Measurements from ENCODE around the gene PSME1.

PSME1 gene

DNA sequence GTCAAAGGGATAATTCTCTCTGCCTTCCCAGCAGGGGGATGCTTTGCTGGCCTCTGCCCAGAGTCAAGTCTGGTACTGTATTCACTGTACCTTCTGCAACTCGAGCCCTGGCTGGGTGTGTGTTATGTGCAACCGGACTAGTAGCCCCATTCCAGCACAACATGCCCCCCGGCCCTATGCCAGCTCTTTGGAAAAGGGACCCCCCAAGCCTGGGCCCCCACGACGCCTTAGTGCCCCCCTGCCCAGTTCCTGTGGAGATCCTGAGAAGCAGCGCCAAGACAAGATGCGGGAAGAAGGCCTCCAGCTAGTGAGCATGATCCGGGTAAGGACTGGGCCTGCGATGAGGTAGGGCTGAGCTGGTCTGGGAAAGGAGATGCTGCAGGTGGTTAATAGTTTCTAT lies 14.6 kb downstream of the PSME1 start:
- ATAC-seq (ENCODE audit: low read depth) (no peak), DNase-seq (ENCODE audit: low spot score) (no peak)
- TF ChIP-seq, protein P1, sequence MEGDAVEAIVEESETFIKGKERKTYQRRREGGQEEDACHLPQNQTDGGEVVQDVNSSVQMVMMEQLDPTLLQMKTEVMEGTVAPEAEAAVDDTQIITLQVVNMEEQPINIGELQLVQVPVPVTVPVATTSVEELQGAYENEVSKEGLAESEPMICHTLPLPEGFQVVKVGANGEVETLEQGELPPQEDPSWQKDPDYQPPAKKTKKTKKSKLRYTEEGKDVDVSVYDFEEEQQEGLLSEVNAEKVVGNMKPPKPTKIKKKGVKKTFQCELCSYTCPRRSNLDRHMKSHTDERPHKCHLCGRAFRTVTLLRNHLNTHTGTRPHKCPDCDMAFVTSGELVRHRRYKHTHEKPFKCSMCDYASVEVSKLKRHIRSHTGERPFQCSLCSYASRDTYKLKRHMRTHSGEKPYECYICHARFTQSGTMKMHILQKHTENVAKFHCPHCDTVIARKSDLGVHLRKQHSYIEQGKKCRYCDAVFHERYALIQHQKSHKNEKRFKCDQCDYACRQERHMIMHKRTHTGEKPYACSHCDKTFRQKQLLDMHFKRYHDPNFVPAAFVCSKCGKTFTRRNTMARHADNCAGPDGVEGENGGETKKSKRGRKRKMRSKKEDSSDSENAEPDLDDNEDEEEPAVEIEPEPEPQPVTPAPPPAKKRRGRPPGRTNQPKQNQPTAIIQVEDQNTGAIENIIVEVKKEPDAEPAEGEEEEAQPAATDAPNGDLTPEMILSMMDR (IDR thresholded peaks at IDR 0.05; ENCODE audit: poor library complexity, severe bottlenecking) = no peak
- Histone ChIP-seq H3K9me3 (ENCODE audit: severe bottlenecking) (no peaks in the 10 kb centered on the region), H3K4me1 (ENCODE audit: insufficient read depth, poor library complexity, severe bottlenecking) (peaks cover 2% of the 10 kb centered on the region), H3K27ac (ENCODE audit: poor library complexity, severe bottlenecking) (no peak overlapping the region), H3K36me3 (ENCODE audit: low read depth) (peaks cover 71% of the 10 kb centered on the region), H3K27me3 (ENCODE audit: insufficient read depth, poor library complexity, severe bottlenecking) (no peaks in the 10 kb centered on the region), H3K4me3 (ENCODE audit: severe bottlenecking) (no peak overlapping the region)

DNA sequence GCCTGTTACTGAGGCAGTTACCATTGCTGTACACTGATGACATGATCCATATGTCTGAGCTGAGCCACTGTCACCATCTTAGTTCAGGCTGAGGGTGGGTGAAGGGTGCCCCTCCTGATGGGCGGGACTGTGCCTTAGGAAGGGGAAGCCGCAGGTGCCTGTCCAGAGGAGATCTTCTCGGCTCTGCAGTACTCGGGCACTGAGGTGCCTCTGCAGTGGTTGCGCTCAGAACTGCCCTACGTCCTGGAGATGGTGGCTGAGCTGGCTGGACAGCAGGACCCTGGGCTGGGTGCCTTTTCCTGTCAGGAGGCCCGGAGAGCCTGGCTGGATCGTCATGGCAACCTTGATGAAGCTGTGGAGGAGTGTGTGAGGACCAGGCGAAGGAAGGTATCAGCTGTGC lies 15.0 kb downstream of the PSME1 start:
- no peak for ATAC-seq (ENCODE audit: low read depth)
- no peak for DNase-seq (ENCODE audit: low spot score)
- no peaks in the 10 kb centered on the region for H3K27me3 ChIP-seq (ENCODE audit: insufficient read depth, poor library complexity, severe bottlenecking)
- no peaks in the 10 kb centered on the region for H3K4me1 ChIP-seq (ENCODE audit: insufficient read depth, poor library complexity, severe bottlenecking)
- no peak overlapping the region for H3K27ac ChIP-seq (ENCODE audit: poor library complexity, severe bottlenecking)
- TF ChIP-seq, protein P1 (IDR thresholded peaks at IDR 0.05; ENCODE audit: poor library complexity, severe bottlenecking) = no peak
- H3K36me3 ChIP-seq (ENCODE audit: low read depth) = peaks cover 75% of the 10 kb centered on the region
- no peaks in the 10 kb centered on the region for H3K9me3 ChIP-seq (ENCODE audit: severe bottlenecking)
- H3K4me3 ChIP-seq (ENCODE audit: severe bottlenecking) = no peak overlapping the region

DNA sequence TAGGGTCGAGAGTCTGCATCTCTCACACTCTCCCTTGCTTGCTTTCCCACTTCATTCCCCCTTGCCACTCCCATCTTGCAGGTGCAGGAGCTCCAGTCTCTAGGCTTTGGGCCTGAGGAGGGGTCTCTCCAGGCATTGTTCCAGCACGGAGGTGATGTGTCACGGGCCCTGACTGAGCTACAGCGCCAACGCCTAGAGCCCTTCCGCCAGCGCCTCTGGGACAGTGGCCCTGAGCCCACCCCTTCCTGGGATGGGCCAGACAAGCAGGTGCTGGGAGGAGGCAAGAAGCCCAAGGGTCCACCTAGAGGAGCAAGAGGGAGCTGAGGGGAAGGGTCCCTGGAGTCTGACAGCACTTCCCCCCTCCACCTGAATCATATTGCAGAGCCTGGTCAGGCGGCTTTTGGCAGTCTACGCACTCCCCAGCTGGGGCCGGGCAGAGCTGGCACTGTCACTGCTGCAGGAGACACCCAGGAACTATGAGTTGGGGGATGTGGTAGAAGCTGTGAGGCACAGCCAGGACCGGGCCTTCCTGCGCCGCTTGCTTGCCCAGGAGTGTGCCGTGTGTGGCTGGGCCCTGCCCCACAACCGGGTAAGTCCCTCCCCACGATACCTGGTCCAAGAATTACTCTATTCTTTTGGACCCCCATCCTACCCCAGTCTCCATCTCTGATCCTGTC lies 15.5 kb downstream of the PSME1 start:
- no peak overlapping the region for H3K4me3 ChIP-seq (ENCODE audit: severe bottlenecking)
- DNase-seq (ENCODE audit: low spot score) = no peak
- TF ChIP-seq, protein P1 (IDR thresholded peaks at IDR 0.05; ENCODE audit: poor library complexity, severe bottlenecking) = no peak
- peaks cover 80% of the 10 kb centered on the region for H3K36me3 ChIP-seq (ENCODE audit: low read depth)
- ATAC-seq (ENCODE audit: low read depth) = no peak
- H3K9me3 ChIP-seq (ENCODE audit: severe bottlenecking) = no peaks in the 10 kb centered on the region
- H3K4me1 ChIP-seq (ENCODE audit: insufficient read depth, poor library complexity, severe bottlenecking) = no peaks in the 10 kb centered on the region
- no peaks in the 10 kb centered on the region for H3K27me3 ChIP-seq (ENCODE audit: insufficient read depth, poor library complexity, severe bottlenecking)
- H3K27ac ChIP-seq (ENCODE audit: poor library complexity, severe bottlenecking) = no peak overlapping the region

- Histone ChIP-seq H3K4me1 (ENCODE audit: insufficient read depth, poor library complexity, severe bottlenecking) (no peaks in the 10 kb centered on the region), H3K4me3 (ENCODE audit: severe bottlenecking) (no peak overlapping the region), H3K9me3 (ENCODE audit: severe bottlenecking) (no peaks in the 10 kb centered on the region), H3K27ac (ENCODE audit: poor library complexity, severe bottlenecking) (no peak overlapping the region), H3K36me3 (ENCODE audit: low read depth) (peaks cover 83% of the 10 kb centered on the region), H3K27me3 (ENCODE audit: insufficient read depth, poor library complexity, severe bottlenecking) (no peaks in the 10 kb centered on the region)
- no peak for ATAC-seq (ENCODE audit: low read depth)
- TF ChIP-seq, protein P1 (IDR thresholded peaks at IDR 0.05; ENCODE audit: poor library complexity, severe bottlenecking) = no peak
- DNase-seq (ENCODE audit: low spot score) = no peak
Measured at GRCh38 chr14:24155100-24155499, 19.1 kb downstream of the PSME1 start.

GRCh38 chr14:24156840-24157239 lies 20.8 kb downstream of the PSME1 start:
- H3K27ac ChIP-seq (ENCODE audit: poor library complexity, severe bottlenecking) = no peak overlapping the region

More at GRCh38 chr14:24156840-24157239, 20.8 kb downstream of the PSME1 start:
- TF ChIP-seq, protein P1 (IDR thresholded peaks at IDR 0.05; ENCODE audit: poor library complexity, severe bottlenecking) = no peak
- Histone ChIP-seq H3K9me3 (ENCODE audit: severe bottlenecking) (no peaks in the 10 kb centered on the region), H3K27me3 (ENCODE audit: insufficient read depth, poor library complexity, severe bottlenecking) (no peaks in the 10 kb centered on the region), H3K36me3 (ENCODE audit: low read depth) (peaks cover 73% of the 10 kb centered on the region), H3K4me1 (ENCODE audit: insufficient read depth, poor library complexity, severe bottlenecking) (no peaks in the 10 kb centered on the region), H3K4me3 (ENCODE audit: severe bottlenecking) (no peak overlapping the region)
- DNase-seq (ENCODE audit: low spot score) = no peak
- no peak for ATAC-seq (ENCODE audit: low read depth)

Measured in RWPE2 (cell line).